GM12891 (cell line): ENCODE data around the gene CUL1.

Experiments used
- DNase-seq: peaks from one replicate; pipeline ENCODE4 v3.0.0; 2011; ENCODE audit warnings: low spot score; ENCODE audit not compliant: insufficient read length
- FAIRE-seq: peaks from 2 replicates; lab custom pipeline; 2011; peaks lifted over from hg19 to GRCh38; lab: Jason Lieb, UNC
- PAX5 ChIP-seq: IDR thresholded peaks from 2 replicates; pipeline ENCODE4 v1.6.1; 2011; ENCODE audit warnings: low read length, moderate library complexity, mild to moderate bottlenecking; ENCODE audit not compliant: insufficient read depth, severe bottlenecking
- POLR2A ChIP-seq: IDR thresholded peaks from 2 replicates; pipeline ENCODE4 v1.6.1; 2011; ENCODE audit warnings: low read depth, low read length, control low read depth
- POLR2AphosphoS5 ChIP-seq: IDR thresholded peaks from 2 replicates; pipeline ENCODE4 v1.6.1; 2011; ENCODE audit warnings: low read depth, low read length, control low read depth
- POU2F2 ChIP-seq: IDR thresholded peaks from 2 replicates; pipeline ENCODE4 v1.6.1; 2011; ENCODE audit warnings: low read depth, mild to moderate bottlenecking, control low read depth, low read length, moderate library complexity
- SPI1 ChIP-seq: IDR thresholded peaks from 2 replicates; pipeline ENCODE4 v1.6.1; 2011; ENCODE audit warnings: low read depth, low read length, control low read depth
- TAF1 ChIP-seq: IDR thresholded peaks from 2 replicates; pipeline ENCODE4 v1.6.1; 2011; ENCODE audit warnings: low read depth, low read length, control low read depth

Gene CUL1

DNA sequence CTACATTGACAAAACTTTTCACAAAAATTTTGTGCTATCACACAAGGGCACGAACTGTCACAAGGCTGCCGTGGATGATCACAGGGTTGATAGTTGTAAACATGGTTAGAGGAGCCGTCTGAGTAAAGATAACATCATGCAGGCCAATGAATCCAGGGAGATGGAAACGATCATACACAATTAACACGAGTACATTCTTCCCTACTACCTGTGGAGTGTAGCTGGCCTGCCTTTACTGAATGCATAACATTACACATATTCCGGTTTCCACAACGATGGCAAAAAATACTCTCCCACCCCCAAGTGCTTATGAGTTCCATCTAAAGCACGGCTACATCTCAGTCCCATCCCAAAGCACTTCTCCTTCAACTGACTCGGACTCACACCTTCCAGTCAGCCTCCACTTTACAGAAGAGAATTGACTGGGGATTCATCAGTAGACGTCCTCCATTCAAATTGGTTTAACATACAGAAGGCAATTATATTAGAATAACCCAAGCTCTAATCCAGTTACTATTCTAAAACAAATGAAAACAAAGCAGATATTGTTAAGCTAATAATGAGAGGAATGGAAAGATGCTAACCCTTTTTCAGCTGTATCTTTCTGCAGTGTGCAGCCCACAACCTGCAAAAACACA is 116.3 kb downstream of the CUL1 start:
- TF ChIP-seq POLR2AphosphoS5 (no peak), PAX5 (no peak), TAF1 (no peak), POU2F2 (no peak), SPI1 (no peak), POLR2A (no peak)
- FAIRE-seq (peak; percentile 38), DNase-seq (no peak)

DNA sequence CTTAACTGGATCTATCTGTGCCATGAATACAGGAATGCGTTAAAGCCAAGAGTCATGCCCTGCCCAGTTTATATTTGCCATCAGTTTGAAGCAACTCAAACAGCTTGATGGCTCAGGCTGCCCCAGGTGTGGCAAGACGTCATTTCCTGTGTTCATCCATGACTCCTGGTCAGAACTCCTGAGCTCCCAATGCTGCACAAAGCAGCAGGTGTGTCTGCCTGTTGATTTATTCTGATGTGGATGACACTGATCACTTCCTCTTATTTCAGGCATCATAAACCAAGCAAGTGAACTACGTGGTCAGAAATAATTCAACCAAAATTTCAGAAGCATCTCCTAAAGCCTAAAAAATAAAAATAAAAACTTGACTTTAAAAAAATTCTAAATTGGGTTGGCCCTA is 116.9 kb downstream of the CUL1 start:
- FAIRE-seq (no peak), DNase-seq (no peak)
- peak; percentile 87 for TF ChIP-seq SPI1
- no peak for TF ChIP-seq TAF1

DNA sequence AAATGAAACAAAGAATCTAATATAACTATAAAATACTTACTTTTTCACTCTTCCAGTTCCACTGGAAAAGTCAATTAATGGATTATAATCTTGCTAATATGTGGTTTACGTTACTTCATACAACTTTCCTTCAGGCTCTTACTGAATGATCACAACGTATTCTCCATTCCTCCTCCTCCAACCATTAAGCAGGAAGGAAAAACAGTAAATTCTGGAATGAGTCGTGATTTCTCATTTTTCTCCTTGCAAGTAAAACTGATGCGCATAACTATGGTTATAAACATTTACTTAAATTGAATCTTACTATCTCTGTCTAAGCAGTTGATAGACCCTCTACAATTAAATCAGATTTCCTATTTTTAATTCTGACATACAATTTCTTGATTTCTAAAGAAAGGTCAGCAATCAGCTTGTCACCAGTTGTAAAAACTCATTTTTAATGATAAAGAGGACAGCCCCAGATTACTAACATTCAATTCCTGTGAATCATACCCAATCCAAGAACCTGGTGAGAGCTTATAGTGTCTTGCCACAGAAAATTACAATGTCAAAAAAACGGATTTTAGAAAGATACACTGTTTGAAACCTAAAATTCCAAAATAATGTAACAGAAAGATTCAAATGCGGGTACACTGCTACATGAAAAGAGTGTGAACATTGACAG is 121.1 kb downstream of the CUL1 start:
- FAIRE-seq (no peak), DNase-seq (no peak)
- TF ChIP-seq POLR2A: no peak
- no peak for TF ChIP-seq POU2F2

DNA sequence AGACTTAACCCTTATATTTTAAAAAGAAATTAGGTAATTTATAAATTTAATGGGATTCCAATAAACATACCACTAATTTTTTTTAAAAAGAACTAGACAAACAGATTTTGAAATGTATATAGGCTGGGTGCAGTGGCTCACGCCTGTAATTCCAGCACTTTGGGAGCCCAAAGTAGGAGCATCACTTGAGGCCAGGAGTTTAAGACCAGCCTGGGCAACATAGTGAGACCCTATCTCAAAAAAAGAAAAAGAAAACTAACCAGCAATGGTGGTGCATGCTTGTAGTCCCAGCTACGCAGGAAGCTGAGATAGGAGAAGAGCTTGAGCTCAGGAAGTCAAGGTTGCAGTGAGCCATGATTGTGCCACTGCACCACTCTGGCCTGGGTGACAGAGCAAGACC is 122.7 kb downstream of the CUL1 start:
- TF ChIP-seq TAF1 (no peak), SPI1 (no peak), POU2F2 (no peak), PAX5 (no peak), POLR2AphosphoS5 (no peak), POLR2A (no peak)
- no peak for FAIRE-seq
- no peak for DNase-seq

DNA sequence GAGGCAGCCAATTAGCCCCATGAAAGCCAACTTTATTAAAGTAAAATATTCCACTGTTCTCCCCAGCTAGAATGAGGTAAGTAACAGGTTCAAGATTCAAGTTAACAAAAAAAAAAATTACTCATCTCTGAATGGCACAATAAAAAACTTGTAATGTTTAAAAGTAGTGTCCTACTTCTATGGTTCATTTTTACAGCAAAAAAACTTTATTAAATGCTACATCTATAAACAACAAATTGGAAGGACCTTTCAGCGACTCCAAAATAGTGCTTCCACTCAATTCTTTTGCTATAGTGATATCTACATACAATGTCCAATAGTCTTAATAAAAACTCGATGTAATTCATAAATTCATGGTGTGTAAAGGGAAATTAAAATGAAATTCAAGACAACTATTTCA is 126.2 kb downstream of the CUL1 start:
- TF ChIP-seq POU2F2: no peak
- TF ChIP-seq POLR2AphosphoS5: no peak
- no peak for TF ChIP-seq SPI1
- no peak for TF ChIP-seq PAX5
- no peak for TF ChIP-seq POLR2A
- TF ChIP-seq TAF1: no peak
- FAIRE-seq (no peak), DNase-seq (no peak)

DNA sequence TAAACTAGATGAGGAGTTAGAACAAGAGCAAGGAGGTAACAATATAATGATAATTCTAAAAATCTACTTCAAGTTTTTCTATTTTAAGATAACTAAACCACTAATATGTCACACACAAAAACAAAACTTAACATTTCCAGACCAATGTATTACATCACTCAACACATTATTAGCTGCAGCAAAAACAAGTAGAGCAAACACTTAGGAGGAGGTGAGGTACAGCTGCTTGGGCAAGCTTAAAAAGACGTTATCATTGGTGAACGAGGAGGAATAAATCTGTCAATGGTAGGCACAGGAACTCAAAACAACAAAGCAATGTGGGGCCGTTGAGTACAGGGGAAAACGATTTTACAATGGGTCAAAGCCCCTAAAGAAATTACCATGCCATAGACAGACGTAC is 126.6 kb downstream of the CUL1 start:
- TF ChIP-seq SPI1 (no peak), POU2F2 (no peak), POLR2AphosphoS5 (no peak), PAX5 (no peak), POLR2A (no peak), TAF1 (no peak)
- no peak for DNase-seq
- no peak for FAIRE-seq

DNA sequence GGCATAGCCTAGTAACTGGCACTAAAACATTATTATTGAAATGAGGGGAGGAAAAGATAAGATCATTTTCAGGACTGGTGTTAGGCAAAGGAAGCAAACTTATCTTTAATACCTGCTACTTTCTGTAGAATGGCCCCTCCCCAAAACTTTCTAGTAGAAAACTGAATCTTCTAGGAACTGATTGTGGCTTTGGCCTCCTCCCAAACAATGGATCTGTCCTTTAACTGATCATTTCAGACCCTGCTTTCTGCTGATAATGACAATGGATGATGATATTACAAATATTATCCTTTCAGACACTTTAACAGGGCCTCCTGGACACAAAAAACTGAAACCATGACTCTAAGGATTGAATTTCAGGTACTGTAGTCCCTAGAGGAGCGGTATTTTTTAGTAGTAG is 130.3 kb downstream of the CUL1 start:
- FAIRE-seq (no peak), DNase-seq (no peak)
- TF ChIP-seq POLR2A: no peak
- no peak for TF ChIP-seq SPI1
- TF ChIP-seq PAX5: no peak
- no peak for TF ChIP-seq POU2F2
- TF ChIP-seq TAF1: no peak
- TF ChIP-seq POLR2AphosphoS5: no peak

DNA sequence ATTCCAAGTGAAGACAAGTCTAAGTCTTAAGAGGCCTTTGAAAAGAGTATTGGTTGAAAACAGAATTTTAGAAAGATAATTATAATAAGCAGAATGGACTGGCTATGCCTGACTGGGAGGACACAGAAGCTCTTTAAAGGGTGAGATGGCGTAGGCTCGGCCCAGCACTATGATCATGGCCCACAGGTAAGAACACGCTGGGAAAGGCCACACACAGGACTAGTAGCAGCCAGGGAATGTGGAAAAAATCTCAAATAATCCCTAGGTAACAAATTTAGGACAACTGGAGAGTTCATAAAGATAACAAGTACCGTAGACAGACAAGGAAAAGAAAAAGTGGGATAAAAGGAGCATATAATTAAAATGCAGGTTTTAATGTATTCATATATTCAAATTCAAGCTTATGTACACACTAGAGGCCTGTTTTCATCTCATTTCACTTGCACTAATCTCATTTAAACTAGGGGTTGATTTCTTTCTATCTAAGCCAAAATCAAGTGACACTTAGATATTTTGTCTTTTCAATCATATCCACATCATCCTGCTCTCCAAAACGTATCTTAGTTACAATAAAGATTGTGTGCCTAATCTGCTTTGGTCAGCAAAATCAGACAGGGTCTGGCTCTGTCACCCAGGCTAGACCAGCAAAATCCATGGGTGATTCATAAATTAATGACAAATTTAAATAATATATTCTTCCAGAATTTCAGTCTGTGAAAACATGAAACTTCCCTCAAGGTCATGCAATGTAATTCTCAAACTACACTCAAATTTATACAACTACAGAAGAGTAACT is 132.4 kb downstream of the CUL1 start:
- TF ChIP-seq PAX5: no peak
- no peak for TF ChIP-seq POLR2A
- no peak for TF ChIP-seq POLR2AphosphoS5
- TF ChIP-seq SPI1: no peak
- no peak for TF ChIP-seq POU2F2
- FAIRE-seq (no peak), DNase-seq (no peak)

DNA sequence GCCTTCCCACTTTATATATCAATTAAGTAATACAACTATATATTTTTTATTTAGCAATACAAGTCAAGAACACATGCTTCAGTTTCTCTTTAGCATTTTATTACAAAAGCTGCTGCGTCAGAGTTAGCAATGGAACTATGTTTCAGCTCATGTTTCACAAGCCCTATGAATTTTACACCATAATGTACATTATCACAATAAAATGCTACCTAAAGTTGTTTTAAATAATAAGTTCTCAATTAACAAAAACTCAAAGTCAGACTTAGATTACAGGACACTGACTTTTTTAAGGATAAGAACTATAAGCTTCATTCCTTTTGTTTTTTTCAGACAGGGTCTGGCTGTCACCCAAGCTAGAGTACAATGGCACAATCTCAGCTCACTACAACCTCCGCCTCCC is 133.1 kb downstream of the CUL1 start:
- TF ChIP-seq POU2F2 (no peak), POLR2A (no peak), SPI1 (no peak), TAF1 (no peak), POLR2AphosphoS5 (no peak), PAX5 (no peak)
- DNase-seq (no peak), FAIRE-seq (no peak)

DNA sequence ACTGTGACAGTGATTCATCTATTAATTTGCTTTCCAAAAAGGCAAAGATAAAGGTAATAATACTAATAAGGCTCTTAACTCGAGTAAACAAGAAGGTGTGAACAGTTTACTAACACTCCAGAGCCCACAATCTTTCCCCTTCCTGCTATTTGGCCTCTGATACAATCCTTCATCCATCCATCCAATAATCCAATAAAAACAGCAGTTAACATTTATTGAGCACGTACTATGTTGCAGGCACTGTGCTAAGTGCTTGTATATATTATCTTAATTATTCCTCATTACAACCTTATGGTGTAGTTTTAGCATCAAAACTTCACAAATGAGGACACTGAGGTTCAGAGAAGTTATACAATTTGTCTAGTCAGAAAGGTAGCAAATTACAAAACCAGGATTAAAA is 135.9 kb downstream of the CUL1 start:
- FAIRE-seq: no peak

More for the DNA sequence above, 135.9 kb downstream of the CUL1 start:
- TF ChIP-seq POLR2A (no peak), POLR2AphosphoS5 (no peak), POU2F2 (no peak), TAF1 (no peak), SPI1 (no peak), PAX5 (no peak)
- DNase-seq: no peak
